Ishikawa (cell line): ENCODE measurements around the gene SLC5A9.

ENCODE experiments used
- CEBPB ChIP-seq: IDR thresholded peaks from 2 replicates; pipeline ENCODE4 v1.6.1; 2012
- RAD21 ChIP-seq: IDR thresholded peaks from 2 replicates; pipeline ENCODE4 v1.6.1; 2012; ENCODE audit warnings: low read depth
- REST ChIP-seq: IDR thresholded peaks from 2 replicates; pipeline ENCODE4 v1.6.1; 2012; ENCODE audit warnings: low read depth, mild to moderate bottlenecking
- TEAD4 ChIP-seq: IDR thresholded peaks from 2 replicates; pipeline ENCODE4 v1.6.1; 2012

- TF ChIP-seq RAD21 (no peak), CEBPB (no peak), TEAD4 (no peak), REST (no peak)
These were observed 68.9 kb downstream of the SLC5A9 start for GRCh38 chr1:48291421-48291820.
